MCF 10A (cell line): ENCODE results near the gene FCMR. TPM values are rescaled to one million over a fixed set of nuclear protein-coding genes. Genes with fewer than 3 reads are reported as not detected.

ENCODE experiments used
- BruUV-seq: library from RNA; stranded (reverse); fragments of 400-500 nt; replicated peaks from 2 replicates; lab custom pipeline; 2021; lab: Mats Ljungman, UMichigan
- CTCF ChIA-PET: fragments of 300-600 bp; sonication (Branson Sonifier 250); formaldehyde crosslinking; extraction: SDS; loops from one replicate; lab custom pipeline; 2021; ENCODE audit warnings: antibody characterized with exemption, inconsistent platforms; lab: Yijun Ruan, JAX
- POLR2A ChIA-PET: fragments of 300-600, 350-650 bp; sonication (Branson Sonifier 250); formaldehyde crosslinking; extraction: SDS; loops from one replicate; lab custom pipeline; 2020; ENCODE audit warnings: antibody characterized with exemption, inconsistent platforms; lab: Yijun Ruan, JAX
- DNase-seq: peaks from one replicate; pipeline ENCODE4 v3.0.0-alpha.2; 2018; ENCODE audit not compliant: unreplicated experiment
- H3K27ac Mint-ChIP-seq: one replicate; pipeline ENCODE4 v1.8.0; 2022; ENCODE audit warnings: mild to moderate bottlenecking, low read depth, mixed read lengths; ENCODE audit not compliant: unreplicated experiment
- H3K27me3 Mint-ChIP-seq: one replicate; pipeline ENCODE4 v1.8.0; 2022; ENCODE audit warnings: mixed read lengths; ENCODE audit not compliant: insufficient read depth, unreplicated experiment
- H3K36me3 Mint-ChIP-seq: one replicate; pipeline ENCODE4 v1.8.0; 2022; ENCODE audit warnings: mild to moderate bottlenecking, moderate library complexity, mixed read lengths; ENCODE audit not compliant: insufficient read depth, unreplicated experiment
- H3K4me1 Mint-ChIP-seq: one replicate; pipeline ENCODE4 v1.8.0; 2022; ENCODE audit warnings: mixed read lengths; ENCODE audit not compliant: insufficient read depth, unreplicated experiment
- H3K4me3 Mint-ChIP-seq: one replicate; pipeline ENCODE4 v1.8.0; 2022; ENCODE audit warnings: mild to moderate bottlenecking, moderate library complexity, mixed read lengths; ENCODE audit not compliant: unreplicated experiment
- H3K9me3 Mint-ChIP-seq: one replicate; pipeline ENCODE4 v1.8.0; 2022; ENCODE audit warnings: mixed read lengths; ENCODE audit not compliant: unreplicated experiment
- CTCF ChIP-seq: fragments of 200-600 bp; IDR thresholded peaks from one replicate; pipeline ENCODE4 v1.8.0; 2022; ENCODE audit warnings: antibody characterized with exemption, mild to moderate bottlenecking; ENCODE audit not compliant: unreplicated experiment
- intact Hi-C: fragments of 100-400 bp; cut with micrococcal nuclease; formaldehyde crosslinking; loops from 2 replicates; pipeline ENCODE4 v1.14.1; 2022
- total RNA-seq: library from RNA; stranded (reverse); gene quantifications from 2 replicates; pipeline ENCODE4 v1.2.3, GENCODE V29; 2022

Gene FCMR
- total RNA-seq, 1 experiment from 2014 or later: 10.1 TPM

- Mint-ChIP-seq H3K36me3 (no peaks in the 10 kb centered on the region), H3K27ac (no peak overlapping the region), H3K27me3 (peaks cover 39% of the 10 kb centered on the region), H3K4me1 (peaks cover 5% of the 10 kb centered on the region), H3K9me3 (no peaks in the 10 kb centered on the region), H3K4me3 (no peak overlapping the region)
- no peak for DNase-seq
- no TSS peak for BruUV-seq
- CTCF ChIA-PET: interaction anchor here (0.6 to 1.7 kb wide), 9 partner anchors 14 to 221 kb away, joined by 3 to 13 read pairs (median 4); no protein-coding TSS in a partner anchor
- POLR2A ChIA-PET: interaction anchor here (1.1 kb wide), 1 partner anchor 35 kb away, joined by 3 read pairs; no protein-coding TSS in a partner anchor
- intact Hi-C loops: no loop called here
- TF ChIP-seq CTCF: no peak
These were observed 25.5 kb upstream of the FCMR start for GRCh38 chr1:206947255-206947654.

GRCh38 chr1:206946261-206946660, 24.5 kb upstream of the FCMR start, which contains the start of gene PIGR:
Gene PIGR, minus strand, starts transcription at chr1:206946466. Its CDS starts 5,935 bp downstream, at chr1:206940531.
- no peak for TF ChIP-seq CTCF
- POLR2A ChIA-PET: interaction anchor here (0.6 kb wide), 1 partner anchor 35 kb away, joined by 4 read pairs; no protein-coding TSS in a partner anchor
- Mint-ChIP-seq H3K27me3 (peaks cover 39% of the 10 kb centered on the region), H3K27ac (no peak within 1 kb of the TSS), H3K36me3 (no peaks in the 10 kb centered on the region), H3K4me1 (no peaks in the 10 kb centered on the region), H3K9me3 (no peaks in the 10 kb centered on the region), H3K4me3 (no peak within 1 kb of the TSS)
- no peak for DNase-seq
- CTCF ChIA-PET: interaction anchor here (0.6 to 1.6 kb wide), 9 partner anchors 13 to 316 kb away, joined by 3 to 13 read pairs (median 4); no protein-coding TSS in a partner anchor
- no TSS peak for BruUV-seq
- intact Hi-C loops: no loop called here

- Mint-ChIP-seq H3K27ac (no peak overlapping the region), H3K4me1 (no peaks in the 10 kb centered on the region), H3K27me3 (peaks cover 39% of the 10 kb centered on the region), H3K36me3 (no peaks in the 10 kb centered on the region), H3K9me3 (no peaks in the 10 kb centered on the region), H3K4me3 (no peak overlapping the region)
- POLR2A ChIA-PET: interaction anchor here (0.6 to 0.7 kb wide), 2 partner anchors 35 to 74 kb away, joined by 3 to 4 read pairs; no protein-coding TSS in a partner anchor
- TF ChIP-seq CTCF: no peak
- no peak for DNase-seq
- intact Hi-C loops: no loop called here
- CTCF ChIA-PET: interaction anchor here (0.6 to 1.6 kb wide), 7 partner anchors 9 to 316 kb away, joined by 3 to 6 read pairs (median 4); no protein-coding TSS in a partner anchor
- no TSS peak for BruUV-seq
These were observed 24.0 kb upstream of the FCMR start for GRCh38 chr1:206945779-206946178.

- no TSS peak for BruUV-seq
- Mint-ChIP-seq H3K27ac (no peak overlapping the region), H3K9me3 (no peaks in the 10 kb centered on the region), H3K4me3 (no peak overlapping the region), H3K27me3 (peaks cover 39% of the 10 kb centered on the region), H3K4me1 (peaks cover 8% of the 10 kb centered on the region), H3K36me3 (no peaks in the 10 kb centered on the region)
- ChIA-PET POLR2A (interaction anchor here (1.2 kb wide), 1 partner anchor 17 kb away, joined by 3 read pairs; no protein-coding TSS in a partner anchor), CTCF (interaction anchor here (0.6 to 1.0 kb wide), 4 partner anchors 8 to 404 kb away, joined by 3 to 4 read pairs (median 4); no protein-coding TSS in a partner anchor)
- intact Hi-C loops: no loop called here
- DNase-seq: no peak
- TF ChIP-seq CTCF: no peak
These were observed 23.0 kb upstream of the FCMR start for GRCh38 chr1:206944703-206945102.
